Stimulated activated CD8-positive, alpha-beta memory T cell treated with anti-CD3 and anti-CD28 coated beads, Interleukin-7, amount 100 ng/mL, for 24 hours (primary cell): ENCODE measurements around the gene PGAM4.
"Not testable (repeated sequence)": the region's sequence is repeated elsewhere in the genome, so short reads cannot be mapped to it uniquely, and the experiment has no call there.

Experiments used
- DNase-seq: peaks from one replicate; pipeline ENCODE4 v3.0.0-alpha.2; 2020; ENCODE audit warnings: low read depth

Gene PGAM4

GRCh38 chrX:77925764-77926163 is 43.7 kb downstream of the PGAM4 start:
- DNase-seq, result no peak

- DNase-seq, result no peak
Observed at GRCh38 chrX:77924320-77924859, 45.0 kb downstream of the PGAM4 start.

- DNase-seq, result no peak
Observed at GRCh38 chrX:77922787-77923186, 46.7 kb downstream of the PGAM4 start.

- not testable (repeated sequence) for DNase-seq
Observed at GRCh38 chrX:77919370-77919769, 50.1 kb downstream of the PGAM4 start.

GRCh38 chrX:77918568-77918967 is 50.9 kb downstream of the PGAM4 start:
- no peak for DNase-seq
